Measurements from ENCODE around the gene BNIP5. TPM values are rescaled to one million over a fixed set of nuclear protein-coding genes. Genes with fewer than 3 reads are reported as not detected.

BNIP5 gene
- polyA plus RNA-seq, 3 donors, result not detected

DNA sequence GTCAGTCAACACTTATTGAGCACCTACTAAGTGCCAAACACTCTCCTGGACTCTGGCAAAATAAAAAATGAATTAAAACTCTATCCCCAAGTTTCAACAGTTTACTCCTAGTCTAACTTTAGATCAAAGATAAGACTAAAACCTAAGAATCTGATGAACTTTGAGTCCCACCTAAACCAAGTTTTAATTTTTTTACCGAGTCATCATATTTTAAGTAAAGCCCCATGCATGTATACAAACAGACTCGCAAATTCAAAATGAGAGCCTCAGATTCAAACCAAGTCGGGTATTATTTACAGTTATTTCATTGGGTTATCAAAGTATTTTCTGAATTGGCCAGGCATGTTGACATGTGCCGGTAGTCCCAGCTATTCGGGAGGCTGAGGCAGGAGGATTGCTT lies 28.2 kb downstream of the BNIP5 start:
- no peaks in the 10 kb centered on the region for H3K79me2 ChIP-seq (ENCODE audit: insufficient read depth, low read length)
- intact Hi-C loops (cut with micrococcal nuclease), result no loop called here
- peaks cover 18% of the 10 kb centered on the region for H3K4me1 Mint-ChIP-seq

DNA sequence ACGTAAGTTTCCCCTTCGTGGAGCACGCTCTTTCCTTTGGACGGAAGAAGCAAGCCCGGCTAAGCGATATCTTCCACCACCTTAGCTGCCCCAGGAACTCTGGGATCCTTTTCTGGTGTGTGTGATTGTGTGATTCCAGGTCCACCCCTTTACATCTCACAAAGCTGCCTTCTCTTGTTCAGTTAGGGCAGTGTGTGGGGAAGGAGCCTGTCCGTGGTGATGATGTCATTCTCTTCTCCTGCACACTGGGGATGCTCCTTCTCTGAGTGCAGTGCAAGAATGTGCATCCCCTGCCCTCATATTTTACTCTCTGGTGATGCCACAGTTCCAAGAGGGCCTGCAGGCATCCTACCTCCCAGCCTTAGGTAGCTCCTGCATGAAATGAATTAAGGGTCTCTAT lies 30.3 kb downstream of the BNIP5 start:
- Mint-ChIP-seq H3K36me3 (peaks cover 69 to 87% of the 10 kb centered on the region in 2 donors), H3K4me1 (peaks cover 17% of the 10 kb centered on the region), H3K27ac (peak overlapping the region in 1 of 7 donors; percentile 18), H3K9me3 (peaks cover 0 to 7% (median 3%) of the 10 kb centered on the region in 7 donors), H3K27me3 (ENCODE audit: low read depth in 3 of 3) (peaks cover 0 to 7% (median 3%) of the 10 kb centered on the region in 3 donors), H3K4me3 (no peak overlapping the region)
- intact Hi-C loops (cut with micrococcal nuclease), result no loop called here
- DNase-seq, result peak in 1 of 3 donors; percentile 21
- Histone ChIP-seq H3K27ac (ENCODE audit: low read depth in 1 of 2, low read length in 2 of 2) (no peak overlapping the region), H3K9ac (ENCODE audit: insufficient read depth, low read length, poor library complexity, severe bottlenecking) (no peak overlapping the region), H3K27me3 (ENCODE audit: control insufficient read depth in 2 of 2, insufficient read depth in 2 of 2, low read length in 2 of 2) (no peaks in the 10 kb centered on the region), H3K9me3 (replicated peaks in 1 of 2; ENCODE audit: control insufficient read depth in 1 of 2, insufficient read depth in 1 of 2, low read length in 2 of 2) (no peaks in the 10 kb centered on the region), H3K4me1 (ENCODE audit: control insufficient read depth in 1 of 2, insufficient read depth in 2 of 2, low read length in 2 of 2) (peaks cover 7 to 12% of the 10 kb centered on the region in 2 donors), H4K20me1 (ENCODE audit: insufficient read depth, low read length) (no peaks in the 10 kb centered on the region), H3K36me3 (replicated peaks in 1 of 2; ENCODE audit: control insufficient read depth in 1 of 2, insufficient read depth in 2 of 2, low read length in 2 of 2) (peaks cover 31 to 63% of the 10 kb centered on the region in 2 donors), H3K4me3 (replicated peaks in 1 of 3; ENCODE audit: low read depth in 2 of 3, low read length in 3 of 3) (no peak overlapping the region), H3K79me2 (ENCODE audit: insufficient read depth, low read length) (no peaks in the 10 kb centered on the region), H3K4me2 (replicated peaks; ENCODE audit: extremely low read depth, low read length, poor library complexity, severe bottlenecking) (no peak overlapping the region), H2AFZ (ENCODE audit: insufficient read depth, low read depth, low read length, poor library complexity, severe bottlenecking) (no peak overlapping the region)
- TF ChIP-seq, protein P1, sequence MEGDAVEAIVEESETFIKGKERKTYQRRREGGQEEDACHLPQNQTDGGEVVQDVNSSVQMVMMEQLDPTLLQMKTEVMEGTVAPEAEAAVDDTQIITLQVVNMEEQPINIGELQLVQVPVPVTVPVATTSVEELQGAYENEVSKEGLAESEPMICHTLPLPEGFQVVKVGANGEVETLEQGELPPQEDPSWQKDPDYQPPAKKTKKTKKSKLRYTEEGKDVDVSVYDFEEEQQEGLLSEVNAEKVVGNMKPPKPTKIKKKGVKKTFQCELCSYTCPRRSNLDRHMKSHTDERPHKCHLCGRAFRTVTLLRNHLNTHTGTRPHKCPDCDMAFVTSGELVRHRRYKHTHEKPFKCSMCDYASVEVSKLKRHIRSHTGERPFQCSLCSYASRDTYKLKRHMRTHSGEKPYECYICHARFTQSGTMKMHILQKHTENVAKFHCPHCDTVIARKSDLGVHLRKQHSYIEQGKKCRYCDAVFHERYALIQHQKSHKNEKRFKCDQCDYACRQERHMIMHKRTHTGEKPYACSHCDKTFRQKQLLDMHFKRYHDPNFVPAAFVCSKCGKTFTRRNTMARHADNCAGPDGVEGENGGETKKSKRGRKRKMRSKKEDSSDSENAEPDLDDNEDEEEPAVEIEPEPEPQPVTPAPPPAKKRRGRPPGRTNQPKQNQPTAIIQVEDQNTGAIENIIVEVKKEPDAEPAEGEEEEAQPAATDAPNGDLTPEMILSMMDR (IDR thresholded peaks at IDR 0.05), result no peak
- no CpG with 5 or more reads among the region's 7 CpGs for WGBS (ENCODE audit: insufficient coverage)

More for the DNA sequence above, 28.2 kb downstream of the BNIP5 start:
- Histone ChIP-seq H3K4me1 (ENCODE audit: control insufficient read depth in 1 of 2, insufficient read depth in 2 of 2, low read length in 2 of 2) (peaks cover 14% of the 10 kb centered on the region in 2 donors), H3K27ac (ENCODE audit: low read depth in 1 of 2, low read length in 2 of 2) (no peak overlapping the region), H3K9ac (ENCODE audit: insufficient read depth, low read length, poor library complexity, severe bottlenecking) (no peak overlapping the region), H3K27me3 (ENCODE audit: control insufficient read depth in 2 of 2, insufficient read depth in 2 of 2, low read length in 2 of 2) (no peaks in the 10 kb centered on the region), H3K36me3 (replicated peaks in 1 of 2; ENCODE audit: control insufficient read depth in 1 of 2, insufficient read depth in 2 of 2, low read length in 2 of 2) (peaks cover 28 to 63% of the 10 kb centered on the region in 2 donors), H4K20me1 (ENCODE audit: insufficient read depth, low read length) (no peaks in the 10 kb centered on the region), H3K4me3 (replicated peaks in 1 of 3; ENCODE audit: low read depth in 2 of 3, low read length in 3 of 3) (no peak overlapping the region), H3K9me3 (replicated peaks in 1 of 2; ENCODE audit: control insufficient read depth in 1 of 2, insufficient read depth in 1 of 2, low read length in 2 of 2) (no peaks in the 10 kb centered on the region), H2AFZ (ENCODE audit: insufficient read depth, low read depth, low read length, poor library complexity, severe bottlenecking) (no peak overlapping the region), H3K4me2 (replicated peaks; ENCODE audit: extremely low read depth, low read length, poor library complexity, severe bottlenecking) (no peak overlapping the region)
- DNase-seq, result no peak
- WGBS (ENCODE audit: insufficient coverage), result 100% methylated on average over 2 of the region's 5 CpGs
- H3K36me3 Mint-ChIP-seq, result peaks cover 64 to 78% of the 10 kb centered on the region in 2 donors
- H3K9me3 Mint-ChIP-seq, result peaks cover 0 to 7% (median 3%) of the 10 kb centered on the region in 7 donors
- H3K27ac Mint-ChIP-seq, result no peak overlapping the region
- H3K27me3 Mint-ChIP-seq (ENCODE audit: low read depth in 3 of 3), result peaks cover 2 to 9% (median 4%) of the 10 kb centered on the region in 3 donors
- TF ChIP-seq, protein P1 (IDR thresholded peaks at IDR 0.05), result no peak
- no peak overlapping the region for H3K4me3 Mint-ChIP-seq

All from CD14-positive monocyte (primary cell).